ENCODE data around the gene TPM1.
"Not testable (repeated sequence)": the region's sequence is repeated elsewhere in the genome, so short reads cannot be mapped to it uniquely, and the experiment has no call there.

The TPM1 gene

DNA sequence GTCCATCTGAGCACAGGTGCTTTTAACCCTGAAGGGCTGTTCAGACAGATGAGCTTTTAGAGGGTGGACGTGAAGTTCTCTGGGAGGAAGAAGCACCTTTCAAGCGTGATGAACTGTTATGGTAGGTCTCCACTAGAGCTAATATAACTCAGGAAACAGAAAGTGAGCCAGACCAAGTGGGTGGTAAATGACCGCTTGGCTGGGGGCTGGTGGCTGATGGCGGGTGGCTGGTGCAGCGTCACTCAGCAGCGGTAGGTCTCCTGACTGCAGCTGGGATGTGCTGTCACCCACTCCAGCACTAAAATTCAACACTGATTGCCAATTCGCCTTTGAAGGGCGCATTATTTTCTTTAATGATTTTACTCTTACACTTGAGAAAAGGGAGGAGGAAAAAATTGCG lies 47.9 kb downstream of the TPM1 start:
- no peak for DNase-seq (ENCODE audit: extremely low read depth, low read depth)
- TF ChIP-seq, protein P1, sequence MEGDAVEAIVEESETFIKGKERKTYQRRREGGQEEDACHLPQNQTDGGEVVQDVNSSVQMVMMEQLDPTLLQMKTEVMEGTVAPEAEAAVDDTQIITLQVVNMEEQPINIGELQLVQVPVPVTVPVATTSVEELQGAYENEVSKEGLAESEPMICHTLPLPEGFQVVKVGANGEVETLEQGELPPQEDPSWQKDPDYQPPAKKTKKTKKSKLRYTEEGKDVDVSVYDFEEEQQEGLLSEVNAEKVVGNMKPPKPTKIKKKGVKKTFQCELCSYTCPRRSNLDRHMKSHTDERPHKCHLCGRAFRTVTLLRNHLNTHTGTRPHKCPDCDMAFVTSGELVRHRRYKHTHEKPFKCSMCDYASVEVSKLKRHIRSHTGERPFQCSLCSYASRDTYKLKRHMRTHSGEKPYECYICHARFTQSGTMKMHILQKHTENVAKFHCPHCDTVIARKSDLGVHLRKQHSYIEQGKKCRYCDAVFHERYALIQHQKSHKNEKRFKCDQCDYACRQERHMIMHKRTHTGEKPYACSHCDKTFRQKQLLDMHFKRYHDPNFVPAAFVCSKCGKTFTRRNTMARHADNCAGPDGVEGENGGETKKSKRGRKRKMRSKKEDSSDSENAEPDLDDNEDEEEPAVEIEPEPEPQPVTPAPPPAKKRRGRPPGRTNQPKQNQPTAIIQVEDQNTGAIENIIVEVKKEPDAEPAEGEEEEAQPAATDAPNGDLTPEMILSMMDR (IDR thresholded peaks at IDR 0.05; ENCODE audit: low read depth, low read length), result no peak

DNA sequence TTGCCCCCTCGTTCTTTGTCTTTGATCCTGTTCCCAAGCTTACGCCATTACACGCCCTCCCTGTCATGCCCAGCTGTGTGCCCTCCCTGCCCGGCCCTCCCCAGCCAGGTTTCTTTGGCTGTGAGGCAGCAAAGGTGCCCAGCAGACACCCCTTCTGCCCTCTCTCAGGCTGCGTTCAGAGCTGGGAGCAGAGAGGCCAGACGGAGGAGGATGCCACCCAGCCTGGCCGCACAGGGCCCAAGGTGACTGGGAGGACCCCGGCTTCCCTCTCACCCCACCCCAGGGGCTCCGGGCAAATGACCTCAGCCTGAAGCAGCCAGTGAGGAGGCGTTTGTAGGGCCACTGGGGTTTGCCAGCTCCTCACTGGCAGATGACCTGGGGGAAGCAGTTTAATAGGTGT lies 48.3 kb downstream of the TPM1 start:
- TF ChIP-seq, protein P1 (IDR thresholded peaks at IDR 0.05; ENCODE audit: low read depth, low read length), result no peak
- no peak for DNase-seq (ENCODE audit: extremely low read depth, low read depth)

DNA sequence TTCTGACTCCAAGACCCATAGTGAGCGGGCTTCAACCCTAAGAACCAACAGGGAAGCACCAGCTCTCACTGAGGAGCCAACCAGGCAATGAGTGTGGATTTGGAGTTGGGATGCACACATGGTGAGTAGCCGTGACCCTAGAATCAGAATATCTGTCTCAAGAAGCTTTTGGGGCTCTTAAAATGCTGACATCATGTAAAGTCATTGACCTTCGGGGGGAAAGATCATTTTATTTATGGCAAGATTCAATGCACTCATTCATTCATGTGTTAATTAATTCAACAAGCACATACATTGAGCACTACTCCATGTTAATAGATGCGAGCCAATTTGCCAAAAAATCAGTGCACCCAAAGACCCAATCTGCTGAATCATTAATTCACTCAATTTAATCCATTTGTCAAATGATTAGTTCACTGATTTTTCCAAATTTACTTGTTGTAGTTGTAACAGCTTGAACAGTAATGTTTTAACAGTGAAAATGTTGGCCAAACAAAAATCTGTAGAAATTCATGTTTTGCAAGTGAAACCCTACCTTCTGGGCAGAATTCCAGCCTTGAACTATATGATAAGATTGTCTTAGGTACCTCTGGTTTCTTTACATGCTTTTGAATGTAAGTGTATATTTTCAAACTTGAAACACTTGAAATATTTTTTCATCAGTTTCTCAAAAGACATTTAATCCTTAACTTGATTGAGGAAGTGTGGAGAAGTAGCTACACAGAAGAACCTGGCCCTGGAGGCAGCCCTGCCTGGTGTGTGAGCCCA lies 49.3 kb downstream of the TPM1 start:
- TF ChIP-seq, protein P1 (IDR thresholded peaks at IDR 0.05; ENCODE audit: low read depth, low read length), result no peak
- no peak for DNase-seq (ENCODE audit: extremely low read depth, low read depth)

DNA sequence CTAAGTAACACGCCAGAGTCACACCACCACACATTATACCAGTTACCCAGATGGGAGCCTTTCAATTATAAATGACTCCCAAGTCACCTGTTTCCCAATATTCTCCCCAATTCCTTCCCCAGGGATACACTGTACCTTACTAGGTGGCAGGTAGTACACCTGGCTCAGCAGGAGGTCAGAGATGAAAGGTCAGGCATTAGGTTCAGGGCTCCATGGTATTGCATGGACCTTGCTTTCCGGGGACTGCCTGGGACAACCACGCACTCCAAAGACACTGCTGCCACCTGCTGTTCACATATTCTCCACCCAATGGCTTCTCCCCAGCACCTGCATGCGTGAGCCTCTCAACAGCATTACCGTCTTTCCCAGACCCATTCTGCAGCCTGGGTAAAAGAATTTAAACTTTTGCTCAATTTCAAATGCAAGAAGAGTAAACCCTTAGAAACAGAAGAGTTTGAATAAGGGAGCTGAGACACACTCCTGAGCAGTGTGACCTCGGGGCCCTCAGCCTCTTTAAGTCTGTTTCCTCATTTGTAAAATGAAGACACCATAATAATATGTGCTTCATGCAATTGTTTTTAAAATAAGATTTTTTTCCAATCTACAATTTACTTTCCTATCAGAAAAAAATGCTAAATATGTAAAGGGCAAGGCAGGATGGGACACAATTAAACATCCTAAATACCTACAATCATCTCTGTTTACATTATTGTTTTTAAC lies 51.1 kb downstream of the TPM1 start:
- TF ChIP-seq, protein P1 (IDR thresholded peaks at IDR 0.05; ENCODE audit: low read depth, low read length), result peak; percentile 88
- DNase-seq (ENCODE audit: extremely low read depth, low read depth), result peak; percentile 44

- peak; percentile 25 for DNase-seq (ENCODE audit: extremely low read depth, low read depth)
- TF ChIP-seq, protein P1 (IDR thresholded peaks at IDR 0.05; ENCODE audit: low read depth, low read length), result no peak
These were observed 52.0 kb downstream of the TPM1 start for GRCh38 chr15:63094495-63094931.

DNA sequence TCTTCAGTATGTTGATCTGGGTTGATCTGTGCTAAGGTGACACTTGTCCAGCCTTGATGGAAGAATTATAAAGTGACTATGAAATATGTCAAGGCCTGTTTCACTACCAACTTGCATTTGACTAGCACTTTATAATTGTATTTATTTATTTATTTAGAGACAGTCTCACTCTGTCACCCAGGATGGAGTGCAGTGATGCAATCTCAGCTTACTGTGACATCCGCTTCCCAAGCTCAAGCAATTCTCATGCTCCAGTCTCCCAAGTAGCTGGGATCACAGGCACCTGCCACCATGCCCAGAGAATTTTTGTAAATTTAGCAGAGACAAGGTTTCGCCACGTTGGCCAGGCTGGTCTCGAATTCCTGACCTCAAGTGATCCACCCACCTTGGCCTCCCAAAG lies 53.6 kb downstream of the TPM1 start:
- TF ChIP-seq, protein P1 (IDR thresholded peaks at IDR 0.05; ENCODE audit: low read depth, low read length), result no peak
- no peak for DNase-seq (ENCODE audit: extremely low read depth, low read depth)

GRCh38 chr15:63098901-63099300 lies 56.4 kb downstream of the TPM1 start:
- DNase-seq (ENCODE audit: extremely low read depth, low read depth), result not testable (repeated sequence)

GRCh38 chr15:63099581-63099980 lies 57.0 kb downstream of the TPM1 start:
- not testable (repeated sequence) for DNase-seq (ENCODE audit: extremely low read depth, low read depth)

Data from AG09319 (cell line).